BE2C (cell line): ENCODE measurements around the gene TNFAIP8.

ENCODE experiments used
- DNase-seq: peaks from one replicate; pipeline ENCODE4 v3.0.0-alpha.2; 2020
- H3K27me3 ChIP-seq: fragments of 250-450 bp; sonication (Bioruptor Pico); 2 replicates; pipeline ENCODE4 v1.5.1; 2020; ENCODE audit warnings: mild to moderate bottlenecking
- H3K36me3 ChIP-seq: fragments of 250-450 bp; sonication (Bioruptor Pico); 2 replicates; pipeline ENCODE4 v1.5.1; 2020; ENCODE audit warnings: mild to moderate bottlenecking
- H3K4me1 ChIP-seq: fragments of 250-450 bp; sonication (Bioruptor Pico); 2 replicates; pipeline ENCODE4 v1.5.1; 2020
- H3K4me3 ChIP-seq: 2 replicates; pipeline ENCODE4 v1.5.1; 2011; ENCODE audit warnings: low read depth, low read length
- H3K9me3 ChIP-seq: fragments of 250-450 bp; sonication (Bioruptor Pico); 2 replicates; pipeline ENCODE4 v1.5.1; 2020
- CTCF ChIP-seq: IDR thresholded peaks from 2 replicates; pipeline ENCODE4 v1.5.1; 2012; ENCODE audit warnings: mild to moderate bottlenecking, low read depth, low read length

Gene TNFAIP8

GRCh38 chr5:119373449-119373858 lies 17.6 kb downstream of the TNFAIP8 start:
- no peak overlapping the region for H3K4me3 ChIP-seq
- H3K36me3 ChIP-seq = no peaks in the 10 kb centered on the region
- no peak for DNase-seq
- no peaks in the 10 kb centered on the region for H3K27me3 ChIP-seq
- TF ChIP-seq CTCF = no peak
- H3K9me3 ChIP-seq = no peaks in the 10 kb centered on the region
- H3K4me1 ChIP-seq = no peaks in the 10 kb centered on the region

- no peak overlapping the region for H3K4me3 ChIP-seq
- H3K36me3 ChIP-seq = no peaks in the 10 kb centered on the region
- TF ChIP-seq CTCF = no peak
- no peaks in the 10 kb centered on the region for H3K9me3 ChIP-seq
- no peaks in the 10 kb centered on the region for H3K27me3 ChIP-seq
- no peaks in the 10 kb centered on the region for H3K4me1 ChIP-seq
- DNase-seq = no peak
Observed at GRCh38 chr5:119374901-119375300, 19.1 kb downstream of the TNFAIP8 start.

- Histone ChIP-seq H3K27me3 (no peaks in the 10 kb centered on the region), H3K4me3 (no peak overlapping the region), H3K4me1 (no peaks in the 10 kb centered on the region), H3K9me3 (no peaks in the 10 kb centered on the region), H3K36me3 (no peaks in the 10 kb centered on the region)
- TF ChIP-seq CTCF = no peak
- DNase-seq = no peak
Observed at GRCh38 chr5:119377066-119377465, 21.2 kb downstream of the TNFAIP8 start.

- Histone ChIP-seq H3K36me3 (no peaks in the 10 kb centered on the region), H3K27me3 (no peaks in the 10 kb centered on the region), H3K9me3 (no peaks in the 10 kb centered on the region), H3K4me3 (no peak overlapping the region), H3K4me1 (no peaks in the 10 kb centered on the region)
- no peak for DNase-seq
- no peak for TF ChIP-seq CTCF
Observed at GRCh38 chr5:119378075-119378700, 22.4 kb downstream of the TNFAIP8 start.

GRCh38 chr5:119379096-119379495 lies 23.3 kb downstream of the TNFAIP8 start:
- Histone ChIP-seq H3K9me3 (no peaks in the 10 kb centered on the region), H3K4me1 (no peaks in the 10 kb centered on the region), H3K4me3 (no peak overlapping the region), H3K36me3 (no peaks in the 10 kb centered on the region), H3K27me3 (no peaks in the 10 kb centered on the region)
- no peak for TF ChIP-seq CTCF
- DNase-seq = no peak

- H3K27me3 ChIP-seq = no peaks in the 10 kb centered on the region
- no peaks in the 10 kb centered on the region for H3K36me3 ChIP-seq
- DNase-seq = no peak
- no peak overlapping the region for H3K4me3 ChIP-seq
- no peaks in the 10 kb centered on the region for H3K9me3 ChIP-seq
- no peak for TF ChIP-seq CTCF
- no peaks in the 10 kb centered on the region for H3K4me1 ChIP-seq
Observed at GRCh38 chr5:119379942-119380547, 24.2 kb downstream of the TNFAIP8 start.
